Ectodermal cell (in vitro differentiated cells): Measurements from ENCODE around the gene GRIK5.
"Not testable (repeated sequence)": the region's sequence is repeated elsewhere in the genome, so short reads cannot be mapped to it uniquely, and the experiment has no call there.

ENCODE experiments used
- H3K27ac ChIP-seq: 2 replicates; pipeline ENCODE4 v1.7.0; 2013; ENCODE audit warnings: mild to moderate bottlenecking, low read depth, low read length; ENCODE audit not compliant: insufficient read depth, poor library complexity, severe bottlenecking
- H3K27me3 ChIP-seq: 2 replicates; pipeline ENCODE4 v1.7.0; 2013; ENCODE audit warnings: mild to moderate bottlenecking, low read length; ENCODE audit not compliant: insufficient read depth, control insufficient read depth, poor library complexity, severe bottlenecking
- H3K36me3 ChIP-seq: one replicate; pipeline ENCODE4 v1.7.0; 2013; ENCODE audit warnings: low read length; ENCODE audit not compliant: control insufficient read depth, insufficient read depth
- H3K4me1 ChIP-seq: one replicate; pipeline ENCODE4 v1.7.0; 2013; ENCODE audit warnings: low read length; ENCODE audit not compliant: control insufficient read depth, insufficient read depth
- H3K4me3 ChIP-seq: 2 replicates; pipeline ENCODE4 v1.7.0; 2013; ENCODE audit warnings: low read depth, low read length, control low read depth; ENCODE audit not compliant: insufficient read depth
- H3K9me3 ChIP-seq: 2 replicates; pipeline ENCODE4 v1.7.0; 2013; ENCODE audit warnings: mild to moderate bottlenecking, low read length, moderate library complexity; ENCODE audit not compliant: control insufficient read depth
- WGBS, 2 experiments: methylation state at CpG; one replicate each; pipeline ENCODE4 v1.1.7; 2013; ENCODE audit warnings: missing lambda C conversion rate in 2 of 2; 5-methylcytosine and 5-hydroxymethylcytosine counted together

Gene GRIK5

DNA sequence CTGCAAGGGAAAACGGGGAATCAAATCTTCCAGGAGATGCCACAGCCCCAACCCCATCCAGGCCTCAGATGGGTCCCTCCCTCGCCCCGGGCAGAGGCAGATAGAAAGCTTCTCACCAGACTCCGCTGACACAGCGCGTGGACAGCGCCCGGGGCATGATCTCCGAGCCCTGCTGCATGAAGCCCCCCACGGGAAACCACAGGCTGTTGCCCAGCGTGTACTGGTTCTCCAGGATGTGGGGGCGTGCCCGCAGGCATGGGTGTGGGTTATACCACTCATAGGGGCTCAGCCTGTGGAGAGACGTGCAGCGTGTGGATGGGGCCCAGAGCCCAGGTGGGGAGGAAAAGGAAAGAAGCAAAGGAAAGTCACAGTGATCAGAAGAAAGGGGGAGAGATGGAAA lies 48.8 kb downstream of the GRIK5 start:
- no peak overlapping the region for H3K27ac ChIP-seq
- 94 to 95% methylated on average over 15 of the region's 15 CpGs for WGBS, 2 experiments
- no peaks in the 10 kb centered on the region for H3K9me3 ChIP-seq
- no peaks in the 10 kb centered on the region for H3K4me1 ChIP-seq
- H3K4me3 ChIP-seq, result no peak overlapping the region
- H3K36me3 ChIP-seq, result peaks cover 8% of the 10 kb centered on the region
- no peaks in the 10 kb centered on the region for H3K27me3 ChIP-seq

- Histone ChIP-seq H3K4me3 (no peak overlapping the region), H3K27me3 (no peaks in the 10 kb centered on the region), H3K4me1 (no peaks in the 10 kb centered on the region), H3K27ac (no peak overlapping the region), H3K36me3 (peaks cover 8% of the 10 kb centered on the region), H3K9me3 (no peaks in the 10 kb centered on the region)
- 91 to 93% methylated on average over 10 to 11 of the region's 11 CpGs for WGBS, 2 experiments
Observed at GRCh38 chr19:42018503-42019193, 51.4 kb downstream of the GRIK5 start.

DNA sequence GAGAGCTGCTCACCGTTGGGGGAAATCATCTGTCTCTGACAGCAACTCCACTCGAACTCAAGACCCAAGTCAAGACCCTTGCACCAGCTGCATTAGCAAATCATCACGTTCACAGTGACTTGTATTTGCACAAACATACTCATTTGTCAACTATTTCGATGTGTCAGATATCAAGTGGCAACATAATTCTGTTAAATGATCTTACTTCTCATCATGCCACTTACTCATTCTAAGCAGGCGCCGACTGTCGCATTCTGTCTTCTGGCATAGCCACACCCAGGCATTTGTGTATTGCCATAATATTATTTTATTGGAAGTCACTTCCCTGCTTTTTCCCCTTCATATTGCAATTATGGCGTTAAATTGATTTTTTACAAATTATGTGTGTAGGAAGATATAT lies 53.0 kb downstream of the GRIK5 start:
- no peaks in the 10 kb centered on the region for H3K27me3 ChIP-seq
- 96 to 97% methylated on average over 8 of the region's 8 CpGs for WGBS, 2 experiments
- H3K4me1 ChIP-seq, result no peaks in the 10 kb centered on the region
- no peak overlapping the region for H3K4me3 ChIP-seq
- H3K36me3 ChIP-seq, result peaks cover 4% of the 10 kb centered on the region
- H3K9me3 ChIP-seq, result no peaks in the 10 kb centered on the region
- H3K27ac ChIP-seq, result no peak overlapping the region

- 94 to 97% methylated on average over 3 of the region's 3 CpGs for WGBS, 2 experiments
- H3K27me3 ChIP-seq, H3K9me3 ChIP-seq, H3K36me3 ChIP-seq, H3K4me1 ChIP-seq, H3K27ac ChIP-seq, H3K4me3 ChIP-seq: not testable (repeated sequence)
Observed at GRCh38 chr19:42012747-42013146, 57.3 kb downstream of the GRIK5 start.

GRCh38 chr19:42010245-42011126 lies 59.5 kb downstream of the GRIK5 start:
- Histone ChIP-seq H3K4me1 (no peaks in the 10 kb centered on the region), H3K9me3 (no peaks in the 10 kb centered on the region), H3K27ac (no peak overlapping the region), H3K4me3 (no peak overlapping the region), H3K27me3 (no peaks in the 10 kb centered on the region), H3K36me3 (no peaks in the 10 kb centered on the region)
- 94% methylated on average over 11 of the region's 11 CpGs for WGBS, 2 experiments

- Histone ChIP-seq H3K36me3 (no peaks in the 10 kb centered on the region), H3K4me1 (no peaks in the 10 kb centered on the region), H3K9me3 (no peaks in the 10 kb centered on the region), H3K4me3 (no peak overlapping the region), H3K27me3 (peaks cover under 1% of the 10 kb centered on the region), H3K27ac (no peak overlapping the region)
- WGBS, 2 experiments, result 92 to 96% methylated on average over 13 of the region's 13 CpGs
Observed at GRCh38 chr19:42006569-42006968, 63.4 kb downstream of the GRIK5 start.

- Histone ChIP-seq H3K27me3 (peaks cover 12% of the 10 kb centered on the region), H3K27ac (no peak overlapping the region), H3K36me3 (no peaks in the 10 kb centered on the region), H3K4me3 (no peak overlapping the region), H3K4me1 (no peaks in the 10 kb centered on the region), H3K9me3 (no peaks in the 10 kb centered on the region)
- WGBS, 2 experiments, result 94 to 97% methylated on average over 22 of the region's 22 CpGs
Observed at GRCh38 chr19:42005504-42005903, 64.5 kb downstream of the GRIK5 start.

- 90 to 94% methylated on average over 21 of the region's 21 CpGs for WGBS, 2 experiments
- no peaks in the 10 kb centered on the region for H3K9me3 ChIP-seq
- peaks cover 30% of the 10 kb centered on the region for H3K27me3 ChIP-seq
- no peaks in the 10 kb centered on the region for H3K36me3 ChIP-seq
- peaks cover 4% of the 10 kb centered on the region for H3K4me1 ChIP-seq
- no peak overlapping the region for H3K4me3 ChIP-seq
- no peak overlapping the region for H3K27ac ChIP-seq
Observed at GRCh38 chr19:42003506-42004294, 66.3 kb downstream of the GRIK5 start.

GRCh38 chr19:41999878-42000208 lies 70.2 kb downstream of the GRIK5 start:
- no peaks in the 10 kb centered on the region for H3K36me3 ChIP-seq
- H3K4me1 ChIP-seq, result peaks cover 9% of the 10 kb centered on the region
- H3K27me3 ChIP-seq, result peaks cover 68% of the 10 kb centered on the region
- WGBS, 2 experiments, result 89 to 91% methylated on average over 7 of the region's 7 CpGs
- H3K9me3 ChIP-seq, result no peaks in the 10 kb centered on the region
- no peak overlapping the region for H3K27ac ChIP-seq
- no peak overlapping the region for H3K4me3 ChIP-seq
